HG02938 (cell line): ENCODE measurements around the gene PARN.
"Not testable (repeated sequence)": the region's sequence is repeated elsewhere in the genome, so short reads cannot be mapped to it uniquely, and the experiment has no call there.

Experiments used
- ATAC-seq: cut with Tn5 transposase; IDR thresholded peaks from one replicate; pipeline ENCODE4 v1.9.1; 2021; ENCODE audit warnings: mild to moderate bottlenecking, moderate library complexity; ENCODE audit not compliant: unreplicated experiment

PARN gene

GRCh38 chr16:14405611-14406537 is 224.2 kb downstream of the PARN start:
- ATAC-seq = peak; percentile 93

DNA sequence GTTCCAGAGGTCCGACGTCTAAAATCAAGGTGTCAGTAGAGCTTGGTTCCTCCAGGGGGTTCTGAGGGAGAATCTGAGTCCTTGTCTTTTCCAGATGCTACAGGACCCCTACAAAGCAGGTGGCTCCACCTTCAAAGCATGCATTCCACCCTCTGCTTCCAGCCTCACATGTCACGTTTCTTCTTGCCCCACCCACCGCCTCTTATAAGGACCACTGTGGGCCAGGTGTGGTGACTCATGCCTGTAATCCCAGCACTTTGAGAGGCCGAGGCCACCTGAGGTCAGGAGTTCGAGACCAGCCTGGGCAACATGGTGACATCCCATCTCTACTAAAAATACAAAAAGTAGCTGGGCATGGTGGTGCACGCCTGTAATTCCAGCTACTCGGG is 227.1 kb downstream of the PARN start:
- not testable (repeated sequence) for ATAC-seq

GRCh38 chr16:14402114-14403000 is 227.7 kb downstream of the PARN start:
- not testable (repeated sequence) for ATAC-seq

DNA sequence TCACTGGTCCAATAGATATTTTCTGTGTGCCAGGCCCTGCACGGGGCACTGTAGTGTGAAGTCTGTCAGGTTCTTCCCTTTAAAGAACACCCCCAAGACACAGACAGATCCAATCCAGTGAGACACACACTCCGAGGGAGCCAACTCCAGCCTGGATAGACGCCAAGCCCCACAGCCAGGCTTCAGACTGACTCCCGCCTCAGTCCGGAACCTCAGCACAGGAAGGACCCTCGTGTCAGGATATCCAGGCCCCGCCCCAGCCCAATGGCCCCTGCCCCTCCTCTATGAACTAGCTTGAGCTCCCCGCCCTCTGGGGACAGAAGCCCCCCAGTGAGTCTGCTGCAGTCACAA is 228.4 kb downstream of the PARN start:
- not testable (repeated sequence) for ATAC-seq

GRCh38 chr16:14400978-14401710 is 228.9 kb downstream of the PARN start:
- not testable (repeated sequence) for ATAC-seq

DNA sequence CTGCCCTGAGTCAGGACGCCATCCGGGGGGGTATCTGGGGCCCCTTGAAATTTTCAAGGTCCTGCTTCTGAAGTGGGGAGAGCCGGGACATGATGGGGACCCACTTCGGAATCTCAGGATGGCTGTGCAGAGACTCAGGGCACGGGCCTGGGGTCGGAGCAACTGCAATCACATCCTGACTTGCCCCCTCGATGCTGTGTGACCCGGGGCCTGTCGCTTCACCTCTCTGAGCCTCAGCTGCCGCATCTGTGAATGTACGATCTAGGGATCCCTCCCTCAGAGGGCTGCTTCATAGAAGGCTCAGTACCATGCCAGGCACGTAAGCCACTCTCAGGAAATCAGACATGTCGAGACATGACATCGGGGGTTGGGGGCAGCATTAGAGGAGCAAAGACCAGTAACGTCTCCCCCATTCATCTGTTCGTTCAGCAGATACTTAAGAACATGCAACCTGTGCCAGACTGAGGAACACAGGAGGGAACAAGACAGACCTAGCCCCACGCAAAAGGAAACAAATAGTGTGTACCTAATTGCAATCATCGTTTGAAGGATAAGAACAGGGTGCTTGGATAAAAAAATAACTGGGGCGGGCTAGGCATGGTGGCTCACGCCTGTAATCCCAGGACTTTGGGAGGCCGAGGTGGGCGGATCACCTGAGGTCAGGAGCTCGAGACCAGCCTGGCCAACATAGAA is 229.6 kb downstream of the PARN start:
- no peak for ATAC-seq

DNA sequence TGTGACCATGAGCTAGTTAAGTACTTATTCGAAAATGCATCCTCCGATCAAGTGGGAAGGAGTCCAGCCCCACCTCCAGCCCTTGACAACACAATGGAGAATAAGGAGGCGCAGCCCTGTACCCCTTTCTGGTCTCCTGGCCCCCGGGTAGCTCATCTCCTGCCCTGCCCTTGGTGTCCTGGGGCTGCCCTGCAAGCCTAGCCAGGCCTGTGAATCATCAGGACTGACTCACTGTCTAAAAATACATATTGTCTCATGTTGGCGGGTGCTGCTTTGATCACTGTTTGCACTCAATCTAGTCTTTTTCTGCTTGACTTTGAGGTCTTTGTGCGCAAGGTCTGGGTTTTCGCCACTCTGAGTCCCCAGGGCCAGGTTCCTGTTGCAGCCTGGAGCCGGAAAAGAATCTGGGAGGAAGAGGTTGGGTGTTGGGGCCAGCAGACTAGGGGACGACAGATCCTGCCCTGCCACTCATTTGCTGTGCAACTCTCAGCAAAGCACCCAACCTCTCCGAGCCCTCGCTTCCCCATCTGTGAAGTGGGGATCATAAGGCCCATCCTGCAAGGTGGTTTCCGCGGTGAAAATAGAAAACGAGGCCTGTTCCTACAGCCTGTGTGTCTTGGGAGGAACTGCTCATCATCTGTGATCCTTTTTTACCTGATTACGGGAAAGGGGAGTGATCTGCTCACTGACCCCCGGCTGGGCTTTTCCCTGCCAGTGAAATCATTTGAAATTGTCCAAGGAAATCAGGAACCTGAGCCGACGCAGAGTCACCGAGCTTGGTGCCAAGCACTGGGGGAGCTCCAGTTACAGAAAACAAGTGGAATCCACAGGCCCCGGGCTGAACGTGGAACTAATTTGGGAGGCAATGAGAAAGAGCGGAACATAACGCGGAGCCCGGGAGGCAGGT is 230.4 kb downstream of the PARN start:
- no peak for ATAC-seq

- ATAC-seq = no peak
These were observed 231.9 kb downstream of the PARN start for GRCh38 chr16:14398014-14398717.

DNA sequence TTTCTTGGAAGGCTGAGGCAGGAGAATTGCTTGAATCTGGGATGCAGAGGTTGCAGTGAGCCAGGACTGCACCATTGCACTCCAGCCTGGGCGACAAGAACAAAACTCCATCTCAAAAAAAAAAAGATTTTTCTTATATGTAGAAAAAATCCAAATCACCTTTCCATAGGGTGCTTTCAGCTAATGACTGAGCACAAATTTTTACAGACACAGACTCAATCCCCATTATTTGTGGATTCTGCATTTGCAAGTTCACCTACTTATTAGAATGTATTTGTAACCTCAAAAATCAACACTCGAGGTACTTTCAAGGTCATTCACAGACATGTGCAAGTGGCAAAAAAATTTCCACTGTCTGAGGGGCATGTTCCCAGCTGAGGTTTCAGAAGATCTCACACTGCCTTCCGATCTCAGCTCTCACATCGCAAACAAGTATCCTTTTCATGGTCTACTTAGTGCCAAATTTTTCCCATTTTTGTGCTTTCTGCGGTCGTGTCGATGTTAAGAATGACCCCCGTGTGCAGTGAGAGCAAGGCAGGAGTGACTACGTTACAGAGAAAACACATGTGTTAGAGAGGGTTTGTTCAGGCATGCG is 234.3 kb downstream of the PARN start:
- ATAC-seq = not testable (repeated sequence)

- no peak for ATAC-seq
These were observed 235.2 kb downstream of the PARN start for GRCh38 chr16:14394834-14395233.

- no peak for ATAC-seq
These were observed 237.1 kb downstream of the PARN start for GRCh38 chr16:14392960-14393359.

DNA sequence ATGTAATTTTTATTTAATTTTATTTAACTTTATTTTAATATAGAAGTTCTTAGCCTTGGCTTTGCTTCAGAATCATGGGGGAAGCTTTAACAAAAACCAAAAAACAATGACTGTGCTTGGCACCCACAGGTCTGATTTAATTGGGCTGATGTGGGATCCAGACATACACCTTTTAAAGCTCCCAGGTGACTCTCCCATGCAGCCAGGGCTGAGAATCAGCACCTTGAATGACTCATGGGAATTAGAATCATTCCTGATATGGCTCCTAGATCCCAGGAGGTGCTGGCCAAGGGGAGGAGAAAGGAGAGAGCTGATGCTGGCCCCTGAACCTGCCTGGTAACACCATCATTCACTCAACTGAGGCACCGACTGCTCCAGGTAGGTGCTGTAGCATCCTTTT is 240.7 kb downstream of the PARN start:
- no peak for ATAC-seq

- ATAC-seq = no peak
These were observed 241.8 kb downstream of the PARN start for GRCh38 chr16:14388243-14388642.

GRCh38 chr16:14386115-14386514 is 243.9 kb downstream of the PARN start:
- ATAC-seq = no peak
